TTC549 (cell line): Measurements from ENCODE around the gene OSBPL7.

ENCODE experiments used
- FAIRE-seq: peaks from 2 replicates; lab custom pipeline; 2012; peaks lifted over from hg19 to GRCh38; lab: Jason Lieb, UNC

OSBPL7 gene

GRCh38 chr17:47763913-47764582 is 57.5 kb downstream of the OSBPL7 start:
- no peak for FAIRE-seq

- no peak for FAIRE-seq
Measured at GRCh38 chr17:47762728-47763127, 58.9 kb downstream of the OSBPL7 start.

GRCh38 chr17:47760409-47761140 is 61.0 kb downstream of the OSBPL7 start:
- no peak for FAIRE-seq

GRCh38 chr17:47757386-47757785 is 64.2 kb downstream of the OSBPL7 start:
- no peak for FAIRE-seq
